Measurements from ENCODE around the gene INPP1.
"Not testable (repeated sequence)": the region's sequence is repeated elsewhere in the genome, so short reads cannot be mapped to it uniquely, and the experiment has no call there.

INPP1 gene, protein sequence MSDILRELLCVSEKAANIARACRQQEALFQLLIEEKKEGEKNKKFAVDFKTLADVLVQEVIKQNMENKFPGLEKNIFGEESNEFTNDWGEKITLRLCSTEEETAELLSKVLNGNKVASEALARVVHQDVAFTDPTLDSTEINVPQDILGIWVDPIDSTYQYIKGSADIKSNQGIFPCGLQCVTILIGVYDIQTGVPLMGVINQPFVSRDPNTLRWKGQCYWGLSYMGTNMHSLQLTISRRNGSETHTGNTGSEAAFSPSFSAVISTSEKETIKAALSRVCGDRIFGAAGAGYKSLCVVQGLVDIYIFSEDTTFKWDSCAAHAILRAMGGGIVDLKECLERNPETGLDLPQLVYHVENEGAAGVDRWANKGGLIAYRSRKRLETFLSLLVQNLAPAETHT

DNA sequence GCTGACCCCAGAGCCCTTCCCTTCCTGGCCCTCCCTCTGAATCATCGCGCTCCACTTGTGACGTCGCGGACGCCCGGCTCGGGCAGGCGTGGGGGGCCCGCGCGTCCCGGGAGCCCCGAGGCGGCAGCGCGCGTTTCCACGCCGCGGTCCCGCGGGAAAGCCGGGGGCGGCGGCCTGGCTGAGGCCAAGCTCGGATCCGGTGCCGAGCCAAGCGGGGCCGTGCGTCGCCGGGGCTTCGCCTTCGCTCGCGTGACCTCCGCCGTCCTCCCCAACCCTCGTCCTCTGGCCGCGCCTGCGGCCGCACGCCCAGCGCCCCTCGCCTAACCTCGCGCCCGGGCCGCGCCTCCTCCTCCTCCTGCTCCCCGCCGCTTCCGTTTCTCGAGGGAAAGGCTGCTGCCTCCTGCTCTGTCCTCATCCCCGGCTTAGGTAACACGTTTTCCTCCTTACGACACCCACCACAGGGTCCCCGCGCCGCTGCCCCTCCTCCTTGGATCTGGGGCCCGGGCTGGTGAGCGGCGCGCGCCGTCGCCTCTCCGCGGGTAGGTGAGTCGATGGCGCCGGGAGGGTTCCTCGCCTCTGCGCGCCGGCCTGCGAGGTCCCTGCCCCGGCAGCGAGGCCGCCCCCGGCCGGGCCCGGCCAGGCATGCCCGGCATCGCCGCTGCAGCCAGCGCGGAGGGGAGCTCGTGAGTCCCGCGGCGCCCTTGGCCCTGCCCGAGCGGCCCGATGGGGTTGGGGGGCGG lies at the start of gene INPP1:
INPP1 (plus strand) TSS at position 54 of the 740 bp plus-strand sequence. CDS start 16,514 bp downstream, outside the sequence.
- no peak for DNase-seq

DNA sequence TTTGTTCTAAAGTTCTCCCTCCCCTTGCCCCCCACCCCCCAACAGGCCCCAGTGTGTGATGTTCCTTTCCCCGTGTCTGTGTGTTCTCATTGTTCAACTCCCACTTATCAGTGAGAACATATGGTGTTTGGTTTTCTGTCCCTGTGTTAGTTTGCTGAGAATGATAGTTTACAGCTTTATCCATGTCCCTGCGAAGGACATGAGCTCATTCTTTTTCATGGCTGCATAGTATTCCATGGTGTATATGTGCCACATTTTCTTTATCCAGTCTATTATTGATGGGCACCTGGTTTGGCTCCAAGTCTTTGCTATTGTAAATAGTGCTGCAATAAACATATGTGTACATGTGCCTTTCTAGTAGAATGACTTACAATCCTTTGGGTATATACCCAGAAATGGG lies 45.5 kb upstream of the INPP1 start:
- not testable (repeated sequence) for DNase-seq

DNA sequence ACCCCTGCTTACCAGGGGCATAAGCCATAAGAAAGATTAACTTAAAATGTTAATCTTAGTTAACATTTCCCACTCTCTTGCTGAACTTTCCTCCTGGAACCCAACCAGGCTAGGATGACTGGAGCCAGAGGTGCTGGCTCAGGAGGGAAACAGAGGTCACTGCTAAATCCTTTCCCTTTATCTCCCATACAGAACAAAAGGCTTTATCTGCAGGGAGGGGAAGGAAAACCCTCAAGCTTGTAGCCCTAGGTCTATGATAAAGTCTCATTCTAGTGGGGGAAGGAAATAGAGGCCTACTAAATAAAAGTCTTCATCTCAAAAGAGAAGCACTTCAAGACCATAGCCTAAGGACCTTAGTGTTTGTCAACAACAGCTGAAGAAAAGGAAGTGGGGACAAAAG lies 42.4 kb upstream of the INPP1 start:
- DNase-seq: no peak

DNA sequence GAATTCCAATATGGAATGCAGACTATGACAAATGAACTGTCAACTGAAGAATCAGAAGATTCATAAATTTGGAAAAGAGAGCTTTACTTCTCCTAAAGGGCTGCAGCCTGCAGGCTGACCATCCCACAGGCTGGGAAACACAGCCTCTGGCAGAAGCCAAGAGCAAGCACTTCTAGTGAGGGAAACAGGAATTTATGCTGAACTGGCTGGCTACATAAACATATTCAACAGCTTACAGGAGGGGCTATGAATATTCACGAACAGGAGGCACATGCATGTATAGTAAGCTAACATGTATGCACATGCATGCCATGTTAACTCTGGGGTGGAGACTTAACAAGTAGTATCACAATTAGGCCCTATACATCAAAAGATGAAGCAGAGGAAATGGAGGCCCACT lies 41.3 kb upstream of the INPP1 start:
- no peak for DNase-seq

DNA sequence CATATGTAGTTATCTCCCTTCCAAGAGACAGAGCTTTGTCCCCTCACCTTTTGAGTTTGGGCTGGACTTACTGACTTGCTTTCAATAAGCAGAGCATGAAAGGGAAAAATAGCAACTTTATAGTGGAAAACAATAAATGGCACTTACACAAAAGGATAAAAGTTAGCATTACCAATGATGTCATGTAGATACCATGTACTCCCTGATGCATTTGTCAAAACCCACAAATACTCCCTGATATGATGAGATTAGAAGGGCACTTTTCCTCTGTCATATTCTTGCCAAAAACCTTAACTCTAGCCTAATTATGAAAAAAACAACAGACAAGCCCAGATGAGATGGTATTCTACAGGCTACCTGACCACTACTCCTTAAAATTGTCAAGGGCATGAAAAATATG lies 39.7 kb upstream of the INPP1 start:
- no peak for DNase-seq

DNA sequence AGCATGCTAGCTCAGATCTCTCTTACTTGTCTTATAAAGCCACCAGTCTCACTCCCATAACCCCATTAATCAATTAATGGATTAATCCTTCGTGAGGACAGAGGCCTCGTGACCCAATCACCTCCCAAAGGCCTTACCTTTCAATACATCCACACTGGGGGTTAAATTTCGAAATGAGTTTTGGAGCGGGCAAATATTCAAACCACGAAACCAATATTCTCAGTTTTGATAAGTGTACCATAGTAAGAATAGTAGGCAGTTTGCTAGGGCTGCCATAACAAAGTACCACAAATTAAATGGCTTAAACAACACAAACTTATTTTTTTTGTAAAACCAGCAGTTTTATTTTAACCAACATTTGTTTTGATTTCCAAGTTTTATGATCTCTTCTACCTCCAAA lies 39.0 kb upstream of the INPP1 start:
- no peak for DNase-seq

DNA sequence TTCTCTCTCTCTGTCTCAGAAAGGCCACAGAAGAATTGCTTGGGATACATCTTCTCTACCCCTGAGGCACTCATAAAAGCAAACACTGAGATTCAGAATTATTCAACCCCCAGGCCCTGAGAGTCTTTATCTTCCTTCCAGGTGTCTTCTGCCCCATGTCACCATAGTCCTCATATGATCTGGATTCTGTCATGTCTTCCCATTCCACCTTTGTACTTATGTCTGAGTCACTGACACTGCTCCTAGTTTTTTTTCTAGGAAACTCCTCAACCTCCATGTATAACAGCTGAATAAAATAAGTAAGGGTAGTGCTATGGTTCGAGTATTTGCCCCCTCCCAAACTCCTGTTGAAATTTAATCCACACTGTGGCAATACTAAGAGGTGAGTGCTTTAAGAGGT lies 35.4 kb upstream of the INPP1 start:
- DNase-seq: no peak

DNA sequence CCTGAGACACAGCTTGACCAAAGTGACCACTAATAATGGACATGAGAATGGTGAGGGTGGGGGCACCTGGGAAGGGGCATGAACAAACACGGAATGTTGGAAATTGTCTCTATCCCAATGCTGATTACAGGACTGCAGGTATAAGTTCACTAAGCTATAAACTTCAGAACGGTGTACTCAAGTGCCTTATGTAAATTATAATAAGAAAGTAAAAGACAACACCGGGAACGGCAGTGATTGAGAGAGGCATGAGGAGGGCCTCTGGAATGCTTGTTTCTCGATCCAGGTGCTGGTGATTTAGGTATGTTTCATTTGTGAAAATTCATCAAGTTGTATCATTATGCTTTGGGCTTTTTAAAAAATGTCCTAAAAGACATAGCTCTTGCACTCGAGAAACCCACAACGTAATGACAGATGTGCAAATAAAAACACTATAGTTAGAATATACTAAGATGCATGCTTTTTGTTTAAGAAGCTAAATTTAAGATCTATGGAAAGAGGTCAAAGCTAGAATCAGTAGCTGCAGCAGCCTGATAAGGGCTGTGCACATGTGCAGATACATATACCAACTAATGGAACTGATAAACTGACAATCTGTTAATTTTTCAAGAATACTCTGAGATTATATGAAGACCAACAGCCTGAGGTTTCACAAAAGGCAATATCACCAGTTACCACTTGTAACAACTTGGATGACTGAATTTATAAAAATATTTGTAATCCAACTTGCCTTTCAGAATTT lies 31.3 kb upstream of the INPP1 start:
- DNase-seq: no peak

DNA sequence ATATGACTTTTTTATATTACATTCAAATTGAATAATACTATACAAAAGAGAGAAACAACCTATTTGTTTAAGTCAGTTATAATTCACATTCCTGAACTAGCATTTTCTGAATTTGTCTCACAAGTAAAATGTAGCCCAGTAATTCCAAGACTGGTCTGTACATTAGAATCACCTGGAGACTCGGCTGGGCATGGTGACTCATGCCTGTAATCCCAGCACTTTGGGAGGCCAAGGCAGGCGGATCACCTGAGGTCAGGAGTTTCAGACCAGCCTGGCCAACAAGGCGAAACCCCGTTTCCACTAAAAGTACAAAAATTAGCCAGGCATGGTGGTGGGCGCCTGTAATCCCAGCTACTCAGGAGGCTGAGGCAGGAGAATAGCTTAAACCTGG lies 30.8 kb upstream of the INPP1 start:
- DNase-seq: not testable (repeated sequence)

DNA sequence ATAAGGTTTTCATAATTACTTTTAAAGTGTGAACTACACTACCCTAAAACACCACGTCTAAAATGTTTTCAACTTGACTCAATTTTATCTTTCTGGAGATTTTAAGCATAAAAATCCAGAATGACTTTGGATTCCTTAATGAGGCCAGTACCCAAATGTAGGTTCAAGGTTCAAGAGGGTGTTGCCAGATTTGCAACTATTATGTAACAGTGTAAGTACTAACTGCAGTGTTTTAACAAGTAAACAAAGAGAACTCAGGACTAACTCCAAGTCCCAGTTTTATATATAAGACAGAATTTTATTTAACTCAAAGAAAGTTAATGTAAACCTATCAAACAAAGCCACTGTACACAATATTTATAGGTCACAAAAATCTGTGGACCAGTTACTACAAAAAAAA lies 29.5 kb upstream of the INPP1 start:
- no peak for DNase-seq

DNA sequence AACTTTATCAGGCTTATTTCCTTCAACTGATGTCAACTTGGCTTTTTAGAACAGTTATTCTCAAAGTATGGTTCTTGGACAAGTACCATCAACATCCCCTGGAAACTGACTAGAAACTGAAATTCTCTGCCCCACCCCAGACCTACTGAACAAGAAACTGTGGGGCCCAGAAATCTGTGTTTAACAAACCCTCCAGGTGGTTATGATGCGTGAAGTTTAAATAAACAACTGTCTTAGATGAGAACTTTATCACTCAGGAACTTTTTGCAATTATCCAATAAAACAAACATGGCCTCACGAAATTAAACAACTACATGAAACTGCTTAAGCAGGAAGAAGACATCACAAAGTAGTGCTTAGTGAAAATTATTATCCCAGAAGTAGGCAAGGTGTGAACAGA lies 28.1 kb upstream of the INPP1 start:
- no peak for DNase-seq

DNA sequence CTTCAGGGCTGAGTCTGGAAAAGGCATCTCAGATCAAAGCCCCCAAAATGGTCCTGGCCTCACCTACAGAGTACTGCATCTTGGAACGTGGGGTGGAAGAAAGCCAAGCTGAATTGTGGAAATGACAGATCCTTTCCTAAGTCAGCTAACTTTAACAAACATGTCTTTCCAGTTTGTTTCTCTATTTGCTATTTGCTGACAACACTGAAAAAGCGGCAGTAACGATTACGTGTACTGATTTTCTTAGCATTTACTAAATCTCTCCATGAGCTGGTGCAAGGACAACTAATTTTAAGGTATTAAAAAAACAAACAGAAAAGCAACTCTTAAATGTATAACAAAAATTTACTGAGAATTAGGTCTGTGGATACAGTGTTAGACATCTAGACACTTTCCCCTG lies 24.9 kb upstream of the INPP1 start:
- no peak for DNase-seq

DNA sequence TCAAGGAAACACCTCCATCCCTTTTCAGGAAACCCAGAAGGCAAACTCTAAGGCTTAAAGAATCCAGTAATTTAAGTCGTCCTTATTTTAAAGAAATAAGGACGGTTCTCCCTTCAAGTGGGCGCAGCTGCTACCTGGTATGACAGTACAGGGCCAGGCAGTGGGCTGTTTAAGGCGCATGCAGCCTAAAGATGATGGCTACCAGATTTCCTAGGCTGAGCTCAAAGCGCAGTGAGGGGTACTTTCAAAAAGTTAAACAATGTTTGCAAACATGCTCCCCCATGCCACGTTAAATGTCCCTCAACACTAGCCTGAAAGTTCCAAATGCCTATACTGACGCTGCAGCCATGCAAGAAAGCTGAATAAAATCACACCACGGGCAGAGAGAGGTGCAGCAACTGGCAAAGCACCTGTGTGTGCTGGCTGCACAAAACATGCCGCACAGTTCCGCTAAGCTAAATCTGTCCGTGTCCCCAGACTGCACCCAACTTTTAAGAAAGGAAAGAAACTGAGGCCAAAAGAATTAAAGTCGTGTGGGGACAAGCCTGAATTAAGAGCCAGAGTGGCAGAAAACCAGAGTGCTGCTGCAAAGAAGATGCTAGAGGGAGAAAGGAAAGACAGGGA lies 24.3 kb upstream of the INPP1 start:
- no peak for DNase-seq

DNA sequence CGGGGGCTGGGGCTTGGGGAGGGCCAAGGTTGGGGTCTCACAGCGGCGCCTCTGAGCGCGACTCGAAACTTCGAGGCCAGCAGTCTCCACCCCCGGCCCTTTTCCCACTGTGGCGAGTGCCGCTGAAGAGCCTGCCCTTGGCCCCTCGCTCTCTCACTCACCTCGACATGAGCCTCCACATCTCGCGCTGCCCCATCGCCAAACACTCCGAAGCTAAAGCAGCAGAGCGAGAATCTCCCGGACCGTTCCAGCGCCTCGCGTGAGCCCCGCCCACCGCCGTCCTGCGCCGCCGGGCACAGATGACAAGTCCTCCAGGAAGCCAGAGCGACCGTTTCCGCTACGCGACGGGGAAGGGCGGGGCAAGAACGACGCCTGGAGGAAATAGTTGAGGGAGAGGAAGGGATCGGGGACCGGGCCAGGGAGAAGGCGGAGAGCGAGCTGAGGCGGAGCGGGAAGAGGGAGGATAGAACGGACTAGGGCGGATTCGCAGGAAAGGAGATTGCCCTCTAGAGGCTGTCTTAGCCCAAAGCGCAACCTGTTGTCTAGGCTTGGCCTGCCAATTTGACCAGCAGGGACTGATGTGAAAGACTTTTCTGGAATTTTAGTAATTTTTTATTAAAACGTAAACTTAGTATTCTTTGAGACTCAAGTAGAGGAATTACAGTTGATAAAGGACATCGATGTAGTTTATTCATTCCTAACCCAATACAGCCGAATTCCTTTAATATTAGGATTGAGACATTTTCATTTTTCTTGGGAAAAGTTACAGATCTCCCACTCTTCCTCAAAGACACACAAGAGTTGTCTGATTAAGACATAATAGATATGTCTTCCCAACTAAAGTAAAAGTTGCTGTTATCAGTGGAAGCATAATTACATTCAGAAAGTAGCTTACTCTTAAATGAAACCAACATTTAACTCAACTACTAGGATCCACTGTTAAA lies 23.6 kb upstream of the INPP1 start, which contains the start of gene HIBCH:
HIBCH (minus strand) TSS at position 272 of the 944 bp plus-strand sequence; CDS start at position 196, 76 bp downstream.
- DNase-seq: peak; percentile 98 to 99

DNA sequence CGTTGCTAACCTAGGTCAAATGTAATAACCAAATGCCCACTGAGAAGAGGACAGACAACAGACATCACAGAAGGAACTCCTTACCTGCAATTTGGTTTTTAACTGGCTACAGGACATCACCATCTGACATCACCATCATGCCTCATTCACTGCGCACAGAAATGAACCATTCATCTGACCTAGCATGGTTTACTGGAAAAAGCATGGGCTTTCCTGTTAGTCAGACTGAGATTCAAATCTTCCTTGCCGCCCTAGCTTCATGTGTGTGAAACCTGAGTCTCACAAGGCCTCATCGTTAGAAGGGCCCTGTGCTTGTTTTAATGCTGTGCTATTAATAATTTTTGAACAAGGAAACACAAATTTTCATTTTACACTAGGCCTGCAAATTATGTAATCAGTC lies 22.7 kb upstream of the INPP1 start:
- DNase-seq: no peak

DNA sequence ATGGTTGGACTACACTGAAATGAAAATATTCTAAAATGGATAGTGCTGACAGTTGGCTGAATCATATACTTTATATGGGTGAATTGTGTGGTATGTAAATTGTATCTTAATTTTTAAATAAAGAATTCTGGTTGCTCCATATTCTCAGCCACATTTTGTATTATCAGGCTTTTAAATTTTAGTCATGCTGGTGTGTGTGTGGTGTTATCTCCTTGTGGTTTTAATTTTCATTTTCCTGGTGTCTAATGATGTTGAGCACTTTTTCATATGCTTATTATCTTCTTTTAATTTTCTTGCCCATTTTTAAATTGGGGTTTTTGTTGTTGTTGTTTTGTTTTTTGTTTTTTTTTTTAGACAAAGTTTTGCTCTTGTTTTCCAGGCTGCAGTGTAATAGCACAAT lies 20.0 kb upstream of the INPP1 start:
- DNase-seq: no peak

DNA sequence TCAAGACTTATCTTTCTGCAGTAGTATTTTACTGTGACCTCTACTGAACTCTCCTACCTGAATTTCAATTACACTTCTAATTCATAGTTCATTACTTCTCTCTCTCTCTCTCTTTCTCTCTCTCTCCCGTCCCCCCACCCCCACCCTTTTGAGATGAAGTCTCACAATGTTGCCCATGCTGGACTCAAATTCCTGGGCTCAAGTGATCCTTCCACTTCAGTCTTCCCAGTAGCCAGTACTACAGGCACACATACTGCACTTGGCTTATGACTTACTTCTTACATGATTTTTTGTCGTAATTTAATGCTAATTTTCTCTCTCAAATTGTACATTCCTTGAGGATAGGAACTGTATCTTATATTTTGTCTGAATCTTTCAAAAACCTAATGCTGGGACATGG lies 17.8 kb upstream of the INPP1 start:
- no peak for DNase-seq

DNA sequence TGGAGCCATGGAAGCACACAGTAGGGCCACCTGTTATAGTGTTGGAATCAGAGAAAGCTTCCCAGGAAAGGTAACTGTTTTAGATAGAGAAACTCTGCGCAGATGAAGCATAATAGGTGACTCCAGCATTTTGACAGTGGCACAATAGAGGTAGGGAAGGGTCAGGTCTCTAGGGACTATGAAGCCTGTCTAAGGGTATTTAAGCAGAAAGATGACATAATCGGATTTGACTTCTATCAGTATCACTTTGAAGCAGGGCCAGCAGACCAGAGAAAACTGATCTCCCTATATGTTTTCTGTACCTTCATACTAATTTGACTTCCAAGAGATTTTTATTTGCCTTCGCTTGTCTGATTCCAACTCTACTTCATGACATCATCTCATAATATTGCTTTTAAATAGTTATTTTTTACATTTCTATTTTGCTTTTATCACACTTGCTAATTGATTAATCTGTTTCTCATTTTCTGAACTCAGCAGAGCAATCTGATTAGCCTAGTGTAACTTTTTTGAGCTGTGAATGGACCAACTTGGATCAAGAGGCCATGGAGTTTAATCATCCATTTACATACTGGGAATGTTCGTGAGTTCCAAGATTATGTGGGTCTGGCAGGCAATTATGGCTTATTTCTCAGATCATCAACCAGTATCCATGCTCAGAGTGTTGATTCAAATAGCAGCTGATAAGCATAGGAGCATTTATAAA lies 15.4 kb upstream of the INPP1 start:
- DNase-seq: no peak

DNA sequence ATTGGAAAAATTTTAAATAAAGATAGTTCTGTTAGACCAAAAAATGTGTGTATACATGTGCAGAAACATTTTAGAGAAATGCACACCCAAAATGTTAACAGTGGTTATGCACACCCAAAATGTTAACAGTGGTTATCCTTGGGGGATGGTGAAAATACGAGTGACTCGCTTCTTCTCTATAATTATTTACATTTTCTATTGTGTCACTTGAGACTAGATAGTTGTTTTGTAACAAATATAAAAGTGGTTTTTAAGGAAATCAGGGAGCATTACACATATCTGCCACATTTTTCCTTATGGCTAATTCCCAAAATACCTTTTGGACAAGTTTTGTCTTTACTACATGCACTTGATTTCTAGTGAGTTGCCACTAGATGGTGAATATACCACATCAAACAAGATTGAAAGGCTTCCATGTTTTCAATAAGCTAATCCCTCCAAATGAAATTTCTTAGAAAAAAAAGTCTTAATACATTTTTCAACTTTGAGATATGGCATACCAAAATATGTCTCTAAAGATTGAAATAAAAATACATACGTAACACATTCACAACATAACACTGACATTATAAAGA lies 14.7 kb upstream of the INPP1 start:
- no peak for DNase-seq

DNA sequence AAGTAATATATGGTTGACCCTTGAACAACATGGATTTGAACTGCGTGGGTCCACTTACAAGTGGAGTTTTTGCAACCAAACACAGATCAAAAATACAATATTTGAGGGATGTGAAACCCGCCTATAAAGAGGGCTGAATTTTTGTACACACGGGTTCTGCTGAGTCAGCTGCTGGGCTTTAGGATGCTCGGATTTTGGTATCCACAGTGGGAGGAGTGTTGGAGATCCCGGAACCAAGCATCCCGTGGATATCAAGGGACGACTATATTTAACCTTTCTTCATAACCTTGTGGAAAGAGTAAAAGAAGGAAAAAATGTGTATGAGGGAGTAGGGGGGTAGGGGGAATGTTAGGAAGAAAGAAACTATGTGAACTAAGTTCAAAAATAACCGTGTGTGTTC lies 10.0 kb upstream of the INPP1 start:
- DNase-seq: no peak

DNA sequence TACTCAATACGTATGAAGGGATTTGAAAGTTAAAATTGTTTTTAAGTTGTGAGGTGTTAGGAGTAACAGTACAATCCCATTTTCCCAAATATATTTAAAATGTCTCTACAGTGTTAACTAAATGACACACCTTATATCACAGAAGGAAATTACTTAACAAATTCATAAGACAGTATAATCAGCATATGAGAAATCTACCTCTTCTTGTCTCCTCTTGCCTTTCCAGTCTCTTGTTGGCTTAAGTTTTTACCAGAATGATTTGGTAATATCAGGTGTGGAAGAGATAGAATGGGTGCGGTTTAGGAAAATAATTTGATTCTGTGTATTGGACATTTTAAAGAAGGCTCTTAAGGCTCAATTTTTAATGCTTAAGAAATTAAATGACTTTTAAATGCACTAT lies 9.5 kb upstream of the INPP1 start:
- no peak for DNase-seq
